ENCODE results near the gene HMCN2.

The HMCN2 gene

GRCh38 chr9:130265431-130266235 is at the start of gene HMCN2:
TSS of gene HMCN2 (plus strand) at chr9:130265760. CDS start at chr9:130265879, 119 bp downstream.
- no peak for DNase-seq

GRCh38 chr9:130217838-130218237 is 47.7 kb upstream of the HMCN2 start:
- no peak for DNase-seq

GRCh38 chr9:130219661-130220096 is 45.9 kb upstream of the HMCN2 start:
- no peak for DNase-seq

DNA sequence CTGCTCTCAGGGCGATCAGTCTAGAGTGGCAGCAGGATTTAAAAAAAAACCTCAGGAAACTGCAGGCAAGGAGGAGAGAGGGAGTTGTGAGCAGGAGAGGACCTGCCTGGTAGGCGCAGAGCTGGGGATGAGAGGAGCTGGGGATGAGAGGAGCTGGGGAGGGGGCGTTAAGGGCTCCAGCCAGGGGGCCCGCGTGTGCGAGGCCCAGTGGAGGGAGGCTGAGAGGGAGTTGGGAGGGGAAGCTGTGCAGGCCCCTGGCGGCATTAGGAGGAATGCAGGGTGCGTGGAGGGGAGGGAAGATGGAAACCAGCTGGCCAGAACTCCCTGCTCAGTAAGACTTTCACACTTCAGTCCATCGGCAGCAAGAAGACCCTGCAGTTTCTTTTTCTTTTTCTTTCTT is 45.2 kb upstream of the HMCN2 start:
- DNase-seq: no peak

- no peak for DNase-seq
These were observed 42.7 kb upstream of the HMCN2 start for GRCh38 chr9:130222833-130223232.

GRCh38 chr9:130225071-130225470 is 40.5 kb upstream of the HMCN2 start:
- no peak for DNase-seq

GRCh38 chr9:130225586-130225985 is 40.0 kb upstream of the HMCN2 start:
- no peak for DNase-seq

DNA sequence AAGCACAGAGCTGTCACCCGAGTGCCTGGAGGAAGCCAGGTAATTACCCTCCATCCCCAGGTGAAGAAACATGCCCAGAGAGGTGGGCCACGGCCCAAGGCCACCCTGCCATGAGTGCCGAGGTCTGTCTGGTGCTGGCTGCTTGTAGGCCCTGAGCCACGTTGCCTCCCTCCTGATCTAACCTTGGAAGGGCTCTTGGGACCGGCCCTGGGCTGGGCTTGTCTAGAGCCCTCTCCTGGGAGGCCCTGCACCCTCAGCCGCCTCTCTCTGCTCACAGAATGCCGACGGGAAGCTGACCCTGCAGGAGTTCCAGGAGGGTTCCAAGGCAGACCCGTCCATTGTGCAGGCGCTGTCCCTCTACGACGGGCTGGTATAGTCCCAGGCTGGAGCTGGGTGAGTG is 39.4 kb upstream of the HMCN2 start:
- no peak for DNase-seq

DNA sequence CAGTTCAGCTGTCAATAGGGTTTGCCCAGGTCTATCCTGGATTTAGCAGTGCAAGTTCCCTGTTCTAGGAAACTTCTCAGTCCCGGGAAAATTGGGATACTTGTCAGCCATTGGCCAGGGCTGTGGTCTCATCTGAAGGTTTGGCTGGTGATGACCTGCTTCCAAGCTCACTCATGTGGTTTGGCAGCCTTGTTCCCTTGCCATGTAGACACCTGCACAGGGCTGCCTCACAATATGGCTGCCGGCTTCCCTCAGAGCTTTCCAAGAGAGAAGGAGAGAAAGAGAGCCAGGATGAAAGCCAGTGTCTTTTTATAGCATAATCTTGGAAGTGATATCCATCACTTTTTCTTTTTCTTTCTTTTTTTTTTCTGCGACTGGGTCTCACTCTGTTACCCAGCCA is 37.7 kb upstream of the HMCN2 start:
- no peak for DNase-seq

GRCh38 chr9:130229759-130230158 is 35.8 kb upstream of the HMCN2 start:
- DNase-seq: no peak

- DNase-seq: no peak
These were observed 34.9 kb upstream of the HMCN2 start for GRCh38 chr9:130230631-130231030.

DNA sequence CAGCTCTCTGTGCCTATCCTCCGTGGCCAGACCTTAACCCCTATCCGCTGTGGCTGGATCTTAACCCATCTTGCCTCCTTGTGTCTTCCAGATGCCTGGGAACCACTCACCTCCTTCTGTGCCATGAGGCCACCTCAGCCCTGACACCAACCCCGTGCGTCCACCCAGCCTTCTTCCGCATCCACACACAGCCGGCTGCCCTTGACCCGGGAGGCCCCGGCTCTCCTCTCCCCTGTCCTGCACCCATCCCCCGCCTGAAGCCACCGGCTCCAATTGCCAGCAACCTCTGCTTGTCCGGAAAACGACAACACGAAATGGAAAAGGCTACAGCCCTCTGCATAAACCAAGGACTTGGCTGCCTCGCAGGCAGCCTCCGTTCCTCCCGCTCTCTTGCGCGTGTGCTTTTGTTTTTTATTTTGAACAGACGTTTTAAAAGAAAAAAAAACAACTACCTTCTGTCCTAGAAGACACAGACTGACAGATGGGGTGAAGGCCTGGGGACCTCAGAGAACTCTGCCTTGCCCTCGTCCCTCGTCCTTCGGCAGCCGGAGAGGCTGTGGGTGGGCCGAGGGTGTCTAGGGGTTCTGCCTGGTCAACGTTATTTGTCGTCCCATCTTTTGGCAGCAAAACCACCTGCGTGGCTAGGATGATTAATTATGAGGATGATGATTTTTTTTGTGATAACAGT is 32.5 kb upstream of the HMCN2 start:
- no peak for DNase-seq

- no peak for DNase-seq
These were observed 32.0 kb upstream of the HMCN2 start for GRCh38 chr9:130233587-130233945.

GRCh38 chr9:130234340-130235260 is 31.0 kb upstream of the HMCN2 start:
- no peak for DNase-seq

- peak; percentile 66 for DNase-seq
These were observed 29.8 kb upstream of the HMCN2 start for GRCh38 chr9:130235558-130236435.

DNA sequence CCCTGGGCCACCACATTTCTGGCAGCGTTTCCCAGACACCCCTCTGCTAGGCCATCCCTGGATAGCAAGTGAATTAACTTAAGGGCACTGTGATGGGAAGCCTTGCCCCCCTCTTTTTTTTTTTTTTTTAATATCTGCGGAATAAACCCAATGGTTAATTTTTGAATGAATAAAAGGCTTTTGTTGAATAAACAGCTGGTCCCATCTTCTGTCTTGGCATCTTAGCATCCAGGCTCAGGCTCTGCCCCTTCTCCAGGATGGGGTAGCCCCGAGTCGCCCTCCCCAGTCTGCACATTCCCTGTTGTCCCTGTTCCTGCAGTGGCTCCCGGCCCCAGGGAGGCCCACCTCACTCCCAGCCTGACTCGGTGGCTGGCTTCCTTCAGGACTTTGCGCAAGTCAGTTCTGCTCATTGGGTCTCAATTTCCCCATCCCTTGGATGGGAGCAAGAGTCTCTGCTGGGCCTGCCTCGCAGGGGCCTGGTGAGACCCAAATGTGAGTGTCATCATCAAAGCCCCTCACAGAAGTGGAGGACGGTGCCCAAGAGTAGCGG is 29.0 kb upstream of the HMCN2 start:
- no peak for DNase-seq

GRCh38 chr9:130237076-130237475 is 28.5 kb upstream of the HMCN2 start:
- no peak for DNase-seq

GRCh38 chr9:130237763-130238524 is 27.6 kb upstream of the HMCN2 start:
- no peak for DNase-seq

DNA sequence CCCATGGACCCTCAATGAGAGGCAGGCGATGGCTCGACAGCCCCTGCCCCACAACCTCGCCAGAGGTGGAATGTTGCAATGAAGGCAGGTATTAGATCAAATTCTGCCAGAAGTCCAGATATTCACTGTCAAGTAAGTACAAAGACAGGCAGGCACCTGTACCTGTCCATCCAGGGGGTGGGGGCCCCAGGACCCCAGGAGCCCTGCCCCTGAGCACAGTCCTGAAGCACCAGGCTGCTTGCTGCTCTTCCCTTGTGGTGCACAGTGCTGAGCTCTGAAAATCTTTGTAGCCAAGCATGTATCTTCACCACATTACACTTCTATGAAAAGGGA is 26.2 kb upstream of the HMCN2 start:
- no peak for DNase-seq

GRCh38 chr9:130239741-130240241 is 25.8 kb upstream of the HMCN2 start:
- DNase-seq: peak; percentile 10

Measured in activated CD4-positive, alpha-beta T cell treated with anti-CD3 and anti-CD28 coated beads, Interleukin-2, amount 50 U/mL, for 1 hour (primary cell).